GM23248 (cell line): ENCODE data around the gene MIOS.

Source experiments
- EZH2 ChIP-seq: fragments of 200-600 bp; sonication (generic); IDR thresholded peaks from 2 replicates; pipeline ENCODE4 v1.6.1; 2018; ENCODE audit warnings: antibody characterized with exemption, mild to moderate bottlenecking; ENCODE audit not compliant: insufficient read depth, poor library complexity, severe bottlenecking
- EZH2phosphoT487 ChIP-seq: fragments of 200-600 bp; sonication (generic); IDR thresholded peaks from 2 replicates; pipeline ENCODE4 v1.6.1; 2018; ENCODE audit warnings: antibody characterized with exemption, moderate library complexity, mild to moderate bottlenecking, low read depth; ENCODE audit not compliant: insufficient read depth

DNA sequence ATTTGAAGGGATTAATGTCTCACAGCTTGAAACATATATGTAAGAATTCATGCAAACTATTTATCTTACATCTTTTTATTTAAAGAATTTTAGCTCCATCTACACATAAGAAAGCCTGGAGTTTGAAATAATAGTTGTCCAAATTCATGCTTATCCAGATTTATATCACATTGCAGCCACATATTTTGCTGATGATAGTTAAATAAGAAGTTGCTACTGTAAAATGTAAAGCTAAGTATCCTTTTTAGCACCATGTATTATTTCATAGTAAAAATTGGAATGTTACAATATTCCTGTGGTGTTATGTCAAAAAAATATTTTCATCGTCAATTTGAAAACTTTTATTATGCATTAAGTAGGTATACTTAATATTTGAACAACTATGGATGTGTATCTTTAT lies 46.5 kb downstream of the MIOS start:
- TF ChIP-seq EZH2: no peak
- no peak for TF ChIP-seq EZH2phosphoT487
